ENCODE results near the gene CDH23. TPM values are rescaled to one million over a fixed set of nuclear protein-coding genes. Genes with fewer than 3 reads are reported as not detected.
A peak's percentile ranks its signal among the peaks of the same experiment; 100 is the strongest.

The CDH23 gene
- total and polyA plus RNA-seq, 9 of the 15 experiments (the other 6 are each of a cell fraction or from before 2014, with no cell fraction given), result 0.18 to 1.2 (median 0.47) TPM

- ChIA-PET CTCF (ENCODE audit: low intra/inter-chr PET ratio) (no interaction called here), POLR2A (interaction anchor here (0.6 to 1.1 kb wide), 4 partner anchors 9 to 39 kb away, joined by 3 to 4 read pairs (median 4); no protein-coding TSS in a partner anchor)
- Histone ChIP-seq H3K9me1 (ENCODE audit: control insufficient read depth, insufficient read depth, low read length) (no peaks in the 10 kb centered on the region), H3K9ac (ENCODE audit: insufficient read depth in 1 of 2, low read depth in 2 of 2, low read length in 2 of 2) (no peak overlapping the region), H3K4me1 (replicated peaks in 1 of 2; ENCODE audit: control insufficient read depth in 2 of 2, insufficient read depth in 2 of 2, low read length in 2 of 2) (peaks cover 2 to 13% of the 10 kb centered on the region in 2 experiments; a peak in 4 of 5 replicates), H3K27me3 (ENCODE audit: control insufficient read depth in 2 of 2, insufficient read depth in 2 of 2, low read length in 2 of 2) (peaks cover 0 to 6% of the 10 kb centered on the region in 2 experiments; a peak in 2 of 5 replicates), H4K20me1 (replicated peaks; ENCODE audit: control insufficient read depth, insufficient read depth, low read length) (no peaks in the 10 kb centered on the region), H3K36me3 (ENCODE audit: control insufficient read depth, insufficient read depth, low read length) (no peaks in the 10 kb centered on the region), H3K27ac (ENCODE audit: extremely low read depth, low read depth, low read length) (no peak overlapping the region), H3K4me3 (no peak overlapping the region), H3K9me3 (replicated peaks; ENCODE audit: control insufficient read depth, insufficient read depth, low read depth, low read length) (no peaks in the 10 kb centered on the region), H3K4me2 (ENCODE audit: insufficient read depth, low read length) (no peak overlapping the region), H2AFZ (ENCODE audit: low read depth, low read length) (no peak overlapping the region), H3K79me2 (ENCODE audit: control insufficient read depth, insufficient read depth, low read length) (no peaks in the 10 kb centered on the region)
- FAIRE-seq (no peak), DNase-seq (ENCODE audit: extremely low read depth in 1 of 4, low spot score in 3 of 4) (no peak), ATAC-seq (no peak)
- WGBS (ENCODE audit: insufficient coverage, low coverage, missing lambda C conversion rate), result 20% methylated on average over 8 of the region's 8 CpGs
- in situ Hi-C loops (cut with MboI), result no loop called here
- intact Hi-C loops (cut with micrococcal nuclease), result no loop called here
- no TSS peak for BruUV-seq (replicated peaks)
- TF ChIP-seq KDM1A (IDR thresholded peaks at IDR 0.05) (peak; percentile 34 to 77; a peak in 3 of 4 replicates), BCOR (IDR thresholded peaks at IDR 0.05) (peak; percentile 67; the same call in 1 of the 2 replicates), ADNP (tag; IDR thresholded peaks at IDR 0.05) (peak; percentile 70; the same call in 1 of the 2 replicates), ESRRA (IDR thresholded peaks at IDR 0.05; ENCODE audit: borderline replicate concordance, low read depth) (peak; percentile 59; the same call in 1 of the 2 replicates), CEBPB (tag; IDR thresholded peaks at IDR 0.05) (no peak), ZBTB7A (IDR thresholded peaks at IDR 0.05; ENCODE audit: borderline replicate concordance, control insufficient read depth, low read depth, low read length) (peak; percentile 41; the same call in 1 of the 2 replicates), RBM25 (IDR thresholded peaks at IDR 0.05; ENCODE audit: low read depth, low read length, severe bottlenecking) (peak; percentile 69), WHSC1 (IDR thresholded peaks at IDR 0.05; ENCODE audit: low read length) (no peak), CGGBP1 (CRISPR knock-in tag; IDR thresholded peaks at IDR 0.05) (no peak), RCOR1 (IDR thresholded peaks at IDR 0.05; ENCODE audit: borderline replicate concordance in 1 of 2, low read depth in 2 of 2, low read length in 2 of 2) (peak in 1 of 2 experiments; percentile 26; a peak in 1 of 4 replicates)
Measured at GRCh38 chr10:71587941-71588573, 191.3 kb downstream of the CDH23 start.
